GM12872 (cell line): Measurements from ENCODE around the gene KRTAP2-2.
"Not testable (repeated sequence)": the region's sequence is repeated elsewhere in the genome, so short reads cannot be mapped to it uniquely, and the experiment has no call there.

ENCODE experiments used
- TF ChIP-seq, protein P1 (sequence below): IDR thresholded peaks from 3 replicates; pipeline ENCODE4 v1.5.1; 2011; ENCODE audit warnings: low read depth, mild to moderate bottlenecking, low read length, moderate library complexity; ENCODE audit not compliant: insufficient read depth

KRTAP2-2 gene

GRCh38 chr17:41034346-41034935 is 20.6 kb downstream of the KRTAP2-2 start, which contains the start of gene KRTAP1-3:
Gene KRTAP1-3 (minus strand): TSS chr17:41034874. CDS start chr17:41034821, 53 bp downstream.
- TF ChIP-seq, protein P1, sequence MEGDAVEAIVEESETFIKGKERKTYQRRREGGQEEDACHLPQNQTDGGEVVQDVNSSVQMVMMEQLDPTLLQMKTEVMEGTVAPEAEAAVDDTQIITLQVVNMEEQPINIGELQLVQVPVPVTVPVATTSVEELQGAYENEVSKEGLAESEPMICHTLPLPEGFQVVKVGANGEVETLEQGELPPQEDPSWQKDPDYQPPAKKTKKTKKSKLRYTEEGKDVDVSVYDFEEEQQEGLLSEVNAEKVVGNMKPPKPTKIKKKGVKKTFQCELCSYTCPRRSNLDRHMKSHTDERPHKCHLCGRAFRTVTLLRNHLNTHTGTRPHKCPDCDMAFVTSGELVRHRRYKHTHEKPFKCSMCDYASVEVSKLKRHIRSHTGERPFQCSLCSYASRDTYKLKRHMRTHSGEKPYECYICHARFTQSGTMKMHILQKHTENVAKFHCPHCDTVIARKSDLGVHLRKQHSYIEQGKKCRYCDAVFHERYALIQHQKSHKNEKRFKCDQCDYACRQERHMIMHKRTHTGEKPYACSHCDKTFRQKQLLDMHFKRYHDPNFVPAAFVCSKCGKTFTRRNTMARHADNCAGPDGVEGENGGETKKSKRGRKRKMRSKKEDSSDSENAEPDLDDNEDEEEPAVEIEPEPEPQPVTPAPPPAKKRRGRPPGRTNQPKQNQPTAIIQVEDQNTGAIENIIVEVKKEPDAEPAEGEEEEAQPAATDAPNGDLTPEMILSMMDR: not testable (repeated sequence)

DNA sequence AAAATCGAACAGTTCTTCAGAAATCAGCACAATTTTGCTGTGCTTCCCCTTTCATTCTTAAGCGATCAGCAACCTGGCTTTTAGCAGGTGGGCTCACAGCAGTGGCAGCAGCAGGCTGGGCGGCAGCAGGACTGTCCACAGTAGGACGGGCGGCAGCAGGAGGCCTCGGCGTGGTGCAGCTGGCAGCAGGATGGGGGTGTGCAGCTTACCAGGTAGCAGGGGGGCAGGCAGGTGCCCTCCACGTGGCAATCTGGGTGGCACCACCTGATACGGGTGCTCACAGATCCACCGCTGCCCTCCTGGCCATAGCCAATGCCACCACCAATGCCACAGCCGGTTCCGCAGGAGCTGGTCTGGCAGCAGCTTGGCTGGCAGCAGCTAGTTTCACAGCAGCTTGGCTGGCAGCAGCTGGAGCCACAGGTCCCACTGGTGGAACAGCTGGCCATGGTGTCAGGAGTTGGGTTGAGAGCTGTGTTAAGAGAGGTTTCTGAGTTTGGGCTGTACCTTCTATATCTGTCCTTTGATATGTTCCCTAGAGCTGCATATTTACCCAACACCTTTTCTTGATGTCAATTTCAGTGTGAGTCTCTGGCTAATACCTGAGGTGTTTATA is 25.3 kb downstream of the KRTAP2-2 start, which contains the start of gene KRTAP1-4:
Gene KRTAP1-4 (minus strand): TSS at position 563 of the 613 bp plus-strand sequence. CDS start 117 bp downstream, at position 446.
- TF ChIP-seq, protein P1: no peak

DNA sequence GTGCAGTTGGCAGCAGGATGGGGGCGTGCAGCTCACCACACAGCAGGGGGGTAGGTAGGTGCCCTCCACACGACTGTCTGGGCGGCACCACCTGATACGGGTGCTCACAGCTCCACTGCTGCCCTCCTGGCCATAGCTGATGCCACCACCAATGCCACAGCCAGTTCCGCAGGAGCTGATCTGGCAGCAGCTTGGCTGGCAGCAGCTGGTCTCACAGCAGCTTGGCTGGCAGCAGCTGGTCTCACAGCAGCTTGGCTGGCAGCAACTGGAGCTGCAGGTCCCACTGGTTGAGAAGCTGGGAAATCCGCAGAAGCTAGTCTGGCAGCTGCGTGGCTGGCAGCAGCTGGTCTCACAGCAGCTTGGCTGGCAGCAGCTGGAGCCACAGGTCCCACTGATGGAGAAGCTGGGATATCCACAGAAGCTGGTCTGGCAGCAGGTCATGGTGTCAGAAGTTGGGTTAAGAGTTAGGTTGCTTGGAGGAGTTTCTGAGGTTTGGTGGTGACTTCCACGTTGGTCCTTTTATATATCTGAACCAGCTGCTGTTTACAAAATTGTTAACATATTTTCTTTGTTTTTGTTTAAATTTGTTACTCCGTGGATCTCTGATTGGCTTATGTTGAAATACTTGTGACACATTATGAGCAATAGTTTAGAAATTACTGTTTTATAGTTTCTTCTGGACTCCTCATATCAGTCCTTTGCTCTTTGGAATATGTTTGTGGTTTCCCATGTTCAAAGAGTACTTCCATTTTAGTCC is 28.1 kb downstream of the KRTAP2-2 start, which contains the start of gene KRTAP1-5:
Gene KRTAP1-5 (minus strand): TSS at position 494 of the 757 bp plus-strand sequence. CDS start 53 bp downstream, at position 441.
- TF ChIP-seq, protein P1: no peak

DNA sequence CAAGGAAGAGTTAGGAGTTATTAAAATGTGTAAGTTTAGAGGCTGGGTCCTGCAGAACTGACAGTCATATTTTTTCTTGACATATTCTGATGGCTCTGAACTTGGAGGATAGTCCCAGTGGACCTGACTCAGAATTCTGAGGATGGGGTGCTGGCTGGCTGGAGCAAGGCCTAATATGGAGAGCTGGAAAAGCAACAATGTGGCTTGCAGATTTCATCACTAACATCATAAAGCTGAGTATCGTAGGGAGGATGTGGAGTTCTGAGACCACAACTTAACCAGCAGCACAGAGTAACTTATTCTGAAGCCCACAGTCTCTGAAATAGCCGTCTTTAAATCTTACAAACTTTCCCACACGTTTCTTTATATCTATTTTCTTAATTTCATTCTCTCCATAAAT is 30.3 kb downstream of the KRTAP2-2 start:
- TF ChIP-seq, protein P1: no peak

- TF ChIP-seq, protein P1: no peak
Observed at GRCh38 chr17:41020336-41020735, 34.7 kb downstream of the KRTAP2-2 start.

- TF ChIP-seq, protein P1: no peak
Observed at GRCh38 chr17:41019415-41019814, 35.6 kb downstream of the KRTAP2-2 start.

DNA sequence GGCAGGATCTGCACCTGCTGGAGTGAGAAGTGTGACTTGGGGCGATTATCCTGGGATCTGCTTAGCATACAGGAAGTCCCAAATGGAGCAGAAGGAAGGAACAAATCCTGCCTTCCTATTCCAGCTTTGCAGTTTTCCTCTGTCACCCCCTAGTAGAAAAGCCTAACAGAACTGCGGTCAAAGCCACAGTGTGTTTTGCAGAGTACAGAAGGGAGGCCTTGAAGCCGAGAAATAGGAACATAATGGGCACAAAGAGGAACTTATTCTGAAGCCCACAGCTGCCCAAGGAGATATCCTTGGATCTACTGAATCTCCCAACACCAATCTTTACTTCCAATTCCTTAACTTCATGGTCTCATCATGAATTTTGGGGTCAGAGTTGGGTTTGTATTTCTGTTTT is 36.5 kb downstream of the KRTAP2-2 start:
- TF ChIP-seq, protein P1: no peak
